ENCODE data around the gene SRSF9. TPM values are rescaled to one million over a fixed set of nuclear protein-coding genes. Genes with fewer than 3 reads are reported as not detected.

The SRSF9 gene, protein sequence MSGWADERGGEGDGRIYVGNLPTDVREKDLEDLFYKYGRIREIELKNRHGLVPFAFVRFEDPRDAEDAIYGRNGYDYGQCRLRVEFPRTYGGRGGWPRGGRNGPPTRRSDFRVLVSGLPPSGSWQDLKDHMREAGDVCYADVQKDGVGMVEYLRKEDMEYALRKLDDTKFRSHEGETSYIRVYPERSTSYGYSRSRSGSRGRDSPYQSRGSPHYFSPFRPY
- 90.3 and 147 TPM in 2 replicates for total RNA-seq

DNA sequence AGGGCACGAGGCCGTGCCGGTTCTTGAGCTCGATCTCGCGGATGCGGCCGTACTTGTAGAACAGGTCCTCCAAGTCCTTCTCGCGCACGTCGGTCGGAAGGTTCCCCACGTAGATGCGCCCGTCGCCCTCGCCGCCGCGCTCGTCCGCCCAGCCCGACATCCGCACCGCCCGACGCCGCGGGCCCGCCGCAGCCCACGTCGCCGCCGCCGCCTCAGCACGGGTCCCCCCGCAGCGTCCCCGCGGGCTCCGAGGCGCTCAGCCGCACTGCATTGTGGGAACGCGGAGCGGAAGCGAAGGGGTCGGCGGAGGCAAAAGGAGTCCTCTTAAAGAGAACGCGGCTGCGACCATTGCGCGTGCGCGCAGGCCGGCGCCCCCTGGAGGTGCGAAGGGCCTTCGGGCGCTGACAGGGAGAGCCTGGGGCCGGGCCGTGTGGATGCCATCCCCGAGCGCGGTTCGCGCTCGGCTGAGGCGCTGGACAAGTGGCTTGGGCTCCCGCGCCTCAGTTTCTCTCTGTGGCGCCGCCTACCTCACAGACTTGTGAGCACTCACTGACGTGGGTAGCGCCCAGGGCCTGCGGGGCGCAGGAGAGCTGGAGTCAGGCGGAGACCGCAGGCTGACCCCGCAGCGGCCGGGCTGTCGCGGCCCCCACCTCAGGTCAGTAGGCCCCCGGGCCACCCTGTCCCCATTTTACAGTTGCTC is at the start of gene SRSF9:
Gene SRSF9 (minus strand): TSS at position 299 of the 700 bp plus-strand sequence. CDS start 139 bp downstream, at position 160.

DNA sequence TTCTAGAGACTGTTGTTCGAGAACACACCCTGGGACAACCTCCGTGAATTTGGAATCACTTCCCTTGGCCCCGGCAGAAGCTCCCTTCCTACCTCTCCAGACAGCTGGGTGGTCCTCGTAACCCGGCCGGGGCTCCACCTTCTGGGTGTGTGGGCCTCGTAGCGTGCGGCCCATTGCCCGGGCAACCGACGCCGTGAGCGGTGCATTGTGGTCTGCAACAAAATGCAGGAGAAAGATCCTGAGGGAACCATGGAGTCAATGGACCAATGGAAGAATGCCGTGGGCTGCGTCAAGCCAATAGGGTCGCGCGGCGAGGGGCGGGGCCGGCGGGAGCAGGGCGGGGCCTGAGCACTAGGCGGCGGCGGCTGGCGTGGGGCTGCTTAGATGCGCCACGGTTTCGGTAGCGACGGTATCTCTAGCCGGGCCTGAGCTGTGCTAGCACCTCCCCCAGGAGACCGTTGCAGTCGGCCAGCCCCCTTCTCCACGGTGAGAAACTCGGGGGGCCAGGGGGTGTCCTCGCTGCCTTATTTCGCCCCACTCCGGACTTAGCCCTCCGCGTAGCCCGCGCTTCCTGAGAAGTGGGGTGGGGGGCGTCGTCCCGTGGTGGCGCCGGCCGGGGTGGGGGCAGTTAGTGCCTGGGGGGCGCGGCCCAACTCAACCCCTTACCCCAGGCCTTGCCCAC is 26.3 kb upstream of the SRSF9 start, which contains the start of gene DYNLL1:
Gene DYNLL1 (plus strand): TSS at position 383 of the 682 bp plus-strand sequence. CDS start 309 bp downstream, outside the sequence.

GRCh38 chr12:120445911-120446843 is 23.4 kb downstream of the SRSF9 start, which contains the start of the genes GATC and TRIAP1:
Gene GATC, plus strand, starts transcription at chr12:120446444. Its CDS starts 37 bp downstream, at chr12:120446481.
Gene TRIAP1, minus strand, starts transcription at chr12:120446384. Its CDS starts 12 bp downstream, at chr12:120446372.

GRCh38 chr12:120437735-120438494 is 31.6 kb downstream of the SRSF9 start, which contains the start of gene COX6A1:
Gene COX6A1, plus strand, starts transcription at chr12:120438113. Its CDS starts 14 bp downstream, at chr12:120438127.

Other genes starting within 250 kb of the SRSF9 start
- 90.6 and 93.2 TPM in 2 replicates for gene PXN, start 204.0 kb downstream of the SRSF9 start, total RNA-seq
- under 0.01 TPM in 2 replicates for gene RNU4-2, start 177.8 kb downstream of the SRSF9 start, total RNA-seq
- under 0.01 TPM in 2 replicates for gene RNU4-1, start 176.5 kb downstream of the SRSF9 start, total RNA-seq
- 0.49 and 0.89 TPM in 2 replicates for gene SIRT4, start 167.4 kb downstream of the SRSF9 start, total RNA-seq
- gene PLA2G1B, start 142.0 kb downstream of the SRSF9 start, total RNA-seq, result not detected in 2 replicates
- 0.63 and 2.0 TPM in 2 replicates for gene MSI1, start 100.6 kb downstream of the SRSF9 start, total RNA-seq
- 737 and 758 TPM in 2 replicates for gene COX6A1, start 31.6 kb downstream of the SRSF9 start, total RNA-seq
- 14.5 and 19.4 TPM in 2 replicates for gene TRIAP1, start 23.4 kb downstream of the SRSF9 start, total RNA-seq
- 17.2 and 17.3 TPM in 2 replicates for gene GATC, start 23.3 kb downstream of the SRSF9 start, total RNA-seq
- gene DYNLL1, start 26.4 kb upstream of the SRSF9 start, total RNA-seq, result 255 and 374 TPM in 2 replicates
- gene COQ5, start 59.4 kb upstream of the SRSF9 start, total RNA-seq, result 16.2 and 17.9 TPM in 2 replicates
- 61.3 and 80.2 TPM in 2 replicates for gene RNF10, start 64.6 kb upstream of the SRSF9 start, total RNA-seq
- 29.2 and 58.8 TPM in 2 replicates for gene POP5, start 111.7 kb upstream of the SRSF9 start, total RNA-seq
- gene CABP1, start 170.9 kb upstream of the SRSF9 start, total RNA-seq, result 0.16 TPM in 1 of 2 replicates, not detected in the other
- gene MLEC, start 217.4 kb upstream of the SRSF9 start, total RNA-seq, result 78.3 and 88.6 TPM in 2 replicates
- 16.3 and 28.4 TPM in 2 replicates for gene UNC119B, start 240.7 kb upstream of the SRSF9 start, total RNA-seq

Measured in mesangial cell (primary cell).